HEK293 (cell line): ENCODE data around the gene ZBTB44.

Experiments used
- PRDM1 ChIP-seq: fragments of 450-650 bp; formaldehyde crosslinking; IDR thresholded peaks from 2 replicates; pipeline ENCODE4; 2016; ENCODE audit warnings: missing biosample characterization, missing genetic modification characterization
- SP2 ChIP-seq: fragments of 450-650 bp; formaldehyde crosslinking; IDR thresholded peaks from 2 replicates; pipeline ENCODE4 v1.5.1; 2016; ENCODE audit warnings: missing biosample characterization, missing genetic modification characterization
- ZNF10 ChIP-seq: fragments of 450-650 bp; formaldehyde crosslinking; IDR thresholded peaks from 2 replicates; pipeline ENCODE4 v1.5.1; 2017; ENCODE audit warnings: missing biosample characterization, missing genetic modification characterization
- TF ChIP-seq, protein P1 (sequence below): fragments of 450-650 bp; formaldehyde crosslinking; IDR thresholded peaks from 2 replicates; pipeline ENCODE4 v1.5.1; 2016; ENCODE audit warnings: missing biosample characterization, missing genetic modification characterization
- TF ChIP-seq, protein P2 (sequence below): fragments of 450-650 bp; formaldehyde crosslinking; IDR thresholded peaks from 2 replicates; pipeline ENCODE4 v1.5.1; 2017; ENCODE audit warnings: missing biosample characterization, missing genetic modification characterization

DNA sequence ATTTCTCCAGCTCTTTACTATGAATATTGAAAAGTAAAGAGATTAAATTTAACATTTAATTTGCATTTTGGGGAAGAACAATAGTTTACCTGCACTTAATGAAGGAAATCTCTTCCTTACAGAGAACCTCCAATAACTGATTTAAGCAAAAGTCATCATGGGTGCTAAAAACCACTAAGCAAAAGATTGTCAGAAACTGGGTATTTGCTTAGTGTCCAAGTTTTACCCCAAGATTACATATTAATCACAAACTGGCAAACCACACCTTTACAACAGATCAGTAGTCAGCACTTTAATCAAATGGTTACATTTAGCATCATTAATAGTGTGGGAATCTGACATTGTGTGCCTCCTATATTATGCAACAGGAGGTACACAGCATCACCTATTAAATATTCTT is 2.7 kb downstream of the ZBTB44 start:
- TF ChIP-seq, protein P1, sequence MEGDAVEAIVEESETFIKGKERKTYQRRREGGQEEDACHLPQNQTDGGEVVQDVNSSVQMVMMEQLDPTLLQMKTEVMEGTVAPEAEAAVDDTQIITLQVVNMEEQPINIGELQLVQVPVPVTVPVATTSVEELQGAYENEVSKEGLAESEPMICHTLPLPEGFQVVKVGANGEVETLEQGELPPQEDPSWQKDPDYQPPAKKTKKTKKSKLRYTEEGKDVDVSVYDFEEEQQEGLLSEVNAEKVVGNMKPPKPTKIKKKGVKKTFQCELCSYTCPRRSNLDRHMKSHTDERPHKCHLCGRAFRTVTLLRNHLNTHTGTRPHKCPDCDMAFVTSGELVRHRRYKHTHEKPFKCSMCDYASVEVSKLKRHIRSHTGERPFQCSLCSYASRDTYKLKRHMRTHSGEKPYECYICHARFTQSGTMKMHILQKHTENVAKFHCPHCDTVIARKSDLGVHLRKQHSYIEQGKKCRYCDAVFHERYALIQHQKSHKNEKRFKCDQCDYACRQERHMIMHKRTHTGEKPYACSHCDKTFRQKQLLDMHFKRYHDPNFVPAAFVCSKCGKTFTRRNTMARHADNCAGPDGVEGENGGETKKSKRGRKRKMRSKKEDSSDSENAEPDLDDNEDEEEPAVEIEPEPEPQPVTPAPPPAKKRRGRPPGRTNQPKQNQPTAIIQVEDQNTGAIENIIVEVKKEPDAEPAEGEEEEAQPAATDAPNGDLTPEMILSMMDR (tag by site-specific recombination), result no peak
- TF ChIP-seq SP2 (tag by site-specific recombination) (no peak), ZNF10 (tag by site-specific recombination) (no peak), PRDM1 (tag by site-specific recombination) (no peak)
- TF ChIP-seq, protein P2, sequence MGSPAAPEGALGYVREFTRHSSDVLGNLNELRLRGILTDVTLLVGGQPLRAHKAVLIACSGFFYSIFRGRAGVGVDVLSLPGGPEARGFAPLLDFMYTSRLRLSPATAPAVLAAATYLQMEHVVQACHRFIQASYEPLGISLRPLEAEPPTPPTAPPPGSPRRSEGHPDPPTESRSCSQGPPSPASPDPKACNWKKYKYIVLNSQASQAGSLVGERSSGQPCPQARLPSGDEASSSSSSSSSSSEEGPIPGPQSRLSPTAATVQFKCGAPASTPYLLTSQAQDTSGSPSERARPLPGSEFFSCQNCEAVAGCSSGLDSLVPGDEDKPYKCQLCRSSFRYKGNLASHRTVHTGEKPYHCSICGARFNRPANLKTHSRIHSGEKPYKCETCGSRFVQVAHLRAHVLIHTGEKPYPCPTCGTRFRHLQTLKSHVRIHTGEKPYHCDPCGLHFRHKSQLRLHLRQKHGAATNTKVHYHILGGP (tag by site-specific recombination), result no peak
